ENCODE results near the gene XPO5.
"Not testable (repeated sequence)": the region's sequence is repeated elsewhere in the genome, so short reads cannot be mapped to it uniquely, and the experiment has no call there.

The XPO5 gene

GRCh38 chr6:43517505-43518357 lies 58.1 kb downstream of the XPO5 start:
- no peak for DNase-seq (ENCODE audit: low spot score)

GRCh38 chr6:43516697-43517504 lies 58.9 kb downstream of the XPO5 start, which contains the start of the genes POLR1C and YIPF3:
Gene POLR1C (plus strand): TSS chr6:43517089. CDS start chr6:43517110, 21 bp downstream.
Gene YIPF3 (minus strand): TSS chr6:43516926. CDS start chr6:43516807, 119 bp downstream.
- peak; percentile 98 for DNase-seq (ENCODE audit: low spot score)

GRCh38 chr6:43516367-43516696 lies 59.5 kb downstream of the XPO5 start:
- peak; percentile 42 for DNase-seq (ENCODE audit: low spot score)

- DNase-seq (ENCODE audit: low spot score): no peak
These were observed 60.0 kb downstream of the XPO5 start for GRCh38 chr6:43515808-43516207.

- DNase-seq (ENCODE audit: low spot score): no peak
These were observed 63.9 kb downstream of the XPO5 start for GRCh38 chr6:43511824-43512415.

- DNase-seq (ENCODE audit: low spot score): no peak
These were observed 65.0 kb downstream of the XPO5 start for GRCh38 chr6:43510827-43511163.

- DNase-seq (ENCODE audit: low spot score): peak; percentile 63
These were observed 65.6 kb downstream of the XPO5 start, which contains the start of gene LRRC73 for GRCh38 chr6:43509984-43510826. Gene LRRC73 (minus strand): TSS chr6:43510346. CDS start chr6:43509785, 561 bp downstream.

- DNase-seq (ENCODE audit: low spot score): no peak
These were observed 66.5 kb downstream of the XPO5 start for GRCh38 chr6:43509142-43509983.

- DNase-seq (ENCODE audit: low spot score): no peak
These were observed 67.2 kb downstream of the XPO5 start for GRCh38 chr6:43508481-43509141.

GRCh38 chr6:43506667-43507471 lies 69.0 kb downstream of the XPO5 start:
- peak; percentile 85 for DNase-seq (ENCODE audit: low spot score)

- DNase-seq (ENCODE audit: low spot score): no peak
These were observed 69.7 kb downstream of the XPO5 start for GRCh38 chr6:43506171-43506570.

GRCh38 chr6:43505718-43506117 lies 70.1 kb downstream of the XPO5 start:
- DNase-seq (ENCODE audit: low spot score): no peak

- DNase-seq (ENCODE audit: low spot score): no peak
These were observed 70.9 kb downstream of the XPO5 start for GRCh38 chr6:43504756-43505593.

GRCh38 chr6:43503443-43503842 lies 72.4 kb downstream of the XPO5 start:
- no peak for DNase-seq (ENCODE audit: low spot score)

- DNase-seq (ENCODE audit: low spot score): no peak
These were observed 73.2 kb downstream of the XPO5 start for GRCh38 chr6:43502666-43503065.

- DNase-seq (ENCODE audit: low spot score): no peak
These were observed 74.9 kb downstream of the XPO5 start for GRCh38 chr6:43500921-43501320.

- DNase-seq (ENCODE audit: low spot score): peak; percentile 47
These were observed 76.6 kb downstream of the XPO5 start for GRCh38 chr6:43499028-43499815.

GRCh38 chr6:43498291-43498690 lies 77.5 kb downstream of the XPO5 start:
- DNase-seq (ENCODE audit: low spot score): not testable (repeated sequence)

All from pons (tissue), 1 donor.